GM12878 (cell line): ENCODE results near the gene PRX. TPM values are rescaled to one million over a fixed set of nuclear protein-coding genes. Genes with fewer than 3 reads are reported as not detected.

ENCODE experiments used
- BACH1 ChIP-seq: fragments of 450-650 bp; IDR thresholded peaks from 2 replicates; pipeline ENCODE4 v1.6.1; 2017; ENCODE audit warnings: mild to moderate bottlenecking, borderline replicate concordance
- BHLHE40 ChIP-seq, 2 experiments: fragments of 450-650 bp in 1 of 2; IDR thresholded peaks; 2 replicates each; pipeline ENCODE4 v1.6.1; 2011 to 2017; ENCODE audit warnings: low read depth in 2 of 2, borderline replicate concordance in 1 of 2, improper control_type of control experiment in 1 of 2, low read length in 1 of 2, mild to moderate bottlenecking in 1 of 2
- CHD2 ChIP-seq: IDR thresholded peaks from 2 replicates; pipeline ENCODE4 v1.6.1; 2011; ENCODE audit warnings: low read depth, low read length, improper control_type of control experiment, borderline replicate concordance
- FOXK2 ChIP-seq: fragments of 450-650 bp; IDR thresholded peaks from 2 replicates; pipeline ENCODE4 v1.6.1; 2017; ENCODE audit warnings: mild to moderate bottlenecking, moderate library complexity
- JUND ChIP-seq: IDR thresholded peaks from 2 replicates; pipeline ENCODE4 v1.6.1; 2012; ENCODE audit warnings: low read depth, mild to moderate bottlenecking, low read length, improper control_type of control experiment, moderate library complexity
- KLF5 ChIP-seq: fragments of 450-650 bp; IDR thresholded peaks from 2 replicates; pipeline ENCODE4 v1.6.1; 2014; ENCODE audit warnings: mild to moderate bottlenecking; ENCODE audit not compliant: partially characterized antibody
- MEF2B ChIP-seq: fragments of 450-650 bp; IDR thresholded peaks from 2 replicates; pipeline ENCODE4 v1.6.1; 2018; ENCODE audit warnings: mild to moderate bottlenecking, moderate library complexity; ENCODE audit not compliant: partially characterized antibody, poor library complexity, severe bottlenecking
- MTA3 ChIP-seq: IDR thresholded peaks from 2 replicates; pipeline ENCODE4 v1.6.1; 2012; ENCODE audit warnings: low read length, inconsistent platforms, borderline replicate concordance
- MYB ChIP-seq: fragments of 150-350 bp; IDR thresholded peaks from 2 replicates; pipeline ENCODE4 v1.6.1; 2014; ENCODE audit warnings: mild to moderate bottlenecking, low read depth, low read length, borderline replicate concordance
- MYC ChIP-seq: IDR thresholded peaks from 2 replicates; pipeline ENCODE4 v1.6.1; 2011; ENCODE audit warnings: mild to moderate bottlenecking, low read length, moderate library complexity, inconsistent platforms; ENCODE audit not compliant: insufficient read depth, insufficient replicate concordance, insufficient read length, severe bottlenecking
- NBN ChIP-seq: fragments of 450-650 bp; IDR thresholded peaks from 2 replicates; pipeline ENCODE4 v1.6.1; 2016
- NR2C1 ChIP-seq: fragments of 450-650 bp; IDR thresholded peaks from 2 replicates; pipeline ENCODE4 v1.6.1; 2017; ENCODE audit warnings: antibody characterized with exemption, mild to moderate bottlenecking, moderate library complexity
- NR2F1 ChIP-seq: fragments of 450-650 bp; conservative IDR thresholded peaks from 2 replicates; pipeline ENCODE4 v1.6.1; 2017; ENCODE audit warnings: mild to moderate bottlenecking
- PAX8 ChIP-seq: fragments of 450-650 bp; IDR thresholded peaks from 2 replicates; pipeline ENCODE4 v1.6.1; 2017; ENCODE audit warnings: mild to moderate bottlenecking, moderate library complexity
- SMAD5 ChIP-seq: IDR thresholded peaks from 2 replicates; pipeline ENCODE4 v1.6.1; 2016; ENCODE audit warnings: antibody characterized with exemption, low read depth
- SMARCA5 ChIP-seq: fragments of 450-650 bp; IDR thresholded peaks from 2 replicates; pipeline ENCODE4 v1.6.1; 2017; ENCODE audit warnings: mild to moderate bottlenecking
- SP1 ChIP-seq: IDR thresholded peaks from one replicate; pipeline ENCODE4 v1.6.1; 2011; ENCODE audit warnings: low read depth, low read length
- SREBF1 ChIP-seq: IDR thresholded peaks from 2 replicates; pipeline ENCODE4 v1.6.1; 2012; ENCODE audit warnings: mild to moderate bottlenecking, low read length
- STAT1 ChIP-seq: fragments of 450-650 bp; conservative IDR thresholded peaks from 2 replicates; pipeline ENCODE4 v1.6.1; 2014; ENCODE audit warnings: antibody characterized with exemption, mild to moderate bottlenecking
- STAT3 ChIP-seq: IDR thresholded peaks from 2 replicates; pipeline ENCODE4 v1.6.1; 2011; ENCODE audit warnings: low read depth, low read length, improper control_type of control experiment
- TARDBP ChIP-seq: IDR thresholded peaks from 2 replicates; pipeline ENCODE4 v1.6.1; 2016; ENCODE audit warnings: borderline replicate concordance
- polyA plus RNA-seq, 11 experiments: library from polyadenylated mRNA; depleted of rRNA in 4 of 11; unstranded in 6 of 11; stranded (reverse) in 5 of 11; fragments of >200 nt; fragmentation: Nextera tagmentation in 4 of 11; fragmentation: Illumina TruSeq in 1 of 11; extraction: Ambion mirVana in 4 of 11; extraction: Trizol in 1 of 11; gene quantifications; 1 replicate in 1 of 11; 2 replicates in 10 of 11; pipeline versions ENCODE4 v1.2.1 to v1.2.3, GENCODE V29; 2011 to 2016; ENCODE audit warnings: inconsistent platforms in 2 of 11, missing spikeins in 2 of 11, low read depth in 1 of 11
- total RNA-seq, 4 experiments: library from RNA; depleted of rRNA in 3 of 4; stranded (reverse); fragments of >200 nt in 3 of 4; fragmentation: Illumina TruSeq in 1 of 4; extraction: Trizol in 1 of 4; gene quantifications; 2 replicates each; pipeline versions ENCODE4 v1.2.1 to v1.2.3, GENCODE V29; 2013 to 2021
- TF ChIP-seq, protein P1 (sequence below): fragments of 450-650 bp; formaldehyde crosslinking; IDR thresholded peaks from 2 replicates; pipeline ENCODE4 v1.4.0; 2022; ENCODE audit warnings: mild to moderate bottlenecking, moderate library complexity
- TF ChIP-seq, protein P2 (sequence below): IDR thresholded peaks from 2 replicates; pipeline ENCODE4 v1.6.1; 2011; ENCODE audit warnings: borderline replicate concordance, low read depth, mild to moderate bottlenecking, moderate library complexity, mixed read lengths, low read length; ENCODE audit not compliant: insufficient read depth; ENCODE audit errors: extremely low read length
- TF ChIP-seq, protein P3 (sequence below): fragments of 450-650 bp; IDR thresholded peaks from 2 replicates; pipeline ENCODE4 v1.6.1; 2016; ENCODE audit warnings: mild to moderate bottlenecking
- TF ChIP-seq, protein P4 (sequence below): IDR thresholded peaks from 2 replicates; pipeline ENCODE4 v1.6.1; 2011; ENCODE audit warnings: borderline replicate concordance, low read depth, mild to moderate bottlenecking, moderate library complexity, low read length; ENCODE audit not compliant: insufficient read depth, poor library complexity, severe bottlenecking
- TF ChIP-seq, protein P5 (sequence below): IDR thresholded peaks from 2 replicates; pipeline ENCODE4 v1.6.1; 2011; ENCODE audit warnings: low read depth, mild to moderate bottlenecking, low read length, moderate library complexity, borderline replicate concordance; ENCODE audit errors: extremely low read depth

PRX gene
- total and polyA plus RNA-seq, 10 of the 15 experiments (the other 5 are each of a cell fraction or from before 2014, with no cell fraction given) = 0.02 to 1.4 (median 0.54) TPM; not detected in 1

DNA sequence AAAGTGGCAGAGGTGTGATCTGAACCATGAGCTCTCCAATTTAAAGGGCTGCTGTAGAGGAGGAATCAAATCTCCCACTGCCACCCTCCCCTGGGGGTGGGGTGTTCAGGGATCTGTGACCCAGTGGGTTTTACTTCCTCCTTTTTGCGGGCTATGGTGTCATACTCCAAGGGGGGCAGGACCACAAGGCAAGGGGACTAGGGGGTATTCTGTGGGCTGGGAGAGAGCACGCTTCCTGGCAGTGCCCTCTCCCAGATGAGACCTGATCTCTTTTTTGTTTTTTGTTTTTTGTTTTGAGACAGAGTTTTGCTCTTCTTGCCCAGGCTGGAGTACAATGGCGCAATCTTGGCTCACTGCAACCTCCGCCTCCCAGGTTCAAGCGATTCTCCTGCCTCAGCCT, 54.4 kb downstream of the PRX start (continued):
- TF ChIP-seq, protein P1, sequence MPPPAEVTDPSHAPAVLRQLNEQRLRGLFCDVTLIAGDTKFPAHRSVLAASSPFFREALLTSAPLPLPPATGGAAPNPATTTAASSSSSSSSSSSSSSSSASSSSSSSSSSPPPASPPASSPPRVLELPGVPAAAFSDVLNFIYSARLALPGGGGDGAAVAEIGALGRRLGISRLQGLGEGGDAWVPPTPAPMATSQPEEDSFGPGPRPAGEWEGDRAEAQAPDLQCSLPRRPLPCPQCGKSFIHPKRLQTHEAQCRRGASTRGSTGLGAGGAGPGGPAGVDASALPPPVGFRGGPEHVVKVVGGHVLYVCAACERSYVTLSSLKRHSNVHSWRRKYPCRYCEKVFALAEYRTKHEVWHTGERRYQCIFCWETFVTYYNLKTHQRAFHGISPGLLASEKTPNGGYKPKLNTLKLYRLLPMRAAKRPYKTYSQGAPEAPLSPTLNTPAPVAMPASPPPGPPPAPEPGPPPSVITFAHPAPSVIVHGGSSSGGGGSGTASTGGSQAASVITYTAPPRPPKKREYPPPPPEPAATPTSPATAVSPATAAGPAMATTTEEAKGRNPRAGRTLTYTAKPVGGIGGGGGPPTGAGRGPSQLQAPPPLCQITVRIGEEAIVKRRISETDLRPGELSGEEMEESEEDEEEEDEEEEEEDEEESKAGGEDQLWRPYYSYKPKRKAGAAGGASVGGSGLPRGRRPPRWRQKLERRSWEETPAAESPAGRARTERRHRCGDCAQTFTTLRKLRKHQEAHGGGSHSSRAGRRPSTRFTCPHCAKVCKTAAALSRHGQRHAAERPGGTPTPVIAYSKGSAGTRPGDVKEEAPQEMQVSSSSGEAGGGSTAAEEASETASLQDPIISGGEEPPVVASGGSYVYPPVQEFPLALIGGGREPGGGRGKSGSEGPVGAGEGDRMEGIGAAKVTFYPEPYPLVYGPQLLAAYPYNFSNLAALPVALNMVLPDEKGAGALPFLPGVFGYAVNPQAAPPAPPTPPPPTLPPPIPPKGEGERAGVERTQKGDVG = no peak
- TF ChIP-seq MYC (no peak), TARDBP (no peak), BACH1 (0 out of 2 replicates have a peak, but pooled peaks have one; percentile 59), BHLHE40 (IDR thresholded peaks at IDR 0.05; ENCODE audit: borderline replicate concordance in 1 of 2, low read depth in 2 of 2, low read length in 1 of 2) (peak; percentile 25 to 71; a peak in 2 of 4 replicates), SP1 (peak; percentile 48), MEF2B (peak; percentile 76), MTA3 (peak; percentile 72; the same call in 1 of the 2 replicates), SREBF1 (no peak), JUND (no peak), NBN (peak; percentile 85), STAT1 (no peak), SMARCA5 (no peak), MYB (no peak), NR2F1 (peak; percentile 86), CHD2 (no peak), PAX8 (no peak), STAT3 (no peak), KLF5 (no peak), NR2C1 (no peak), FOXK2 (peak; percentile 79), SMAD5 (no peak)
- TF ChIP-seq, protein P2, sequence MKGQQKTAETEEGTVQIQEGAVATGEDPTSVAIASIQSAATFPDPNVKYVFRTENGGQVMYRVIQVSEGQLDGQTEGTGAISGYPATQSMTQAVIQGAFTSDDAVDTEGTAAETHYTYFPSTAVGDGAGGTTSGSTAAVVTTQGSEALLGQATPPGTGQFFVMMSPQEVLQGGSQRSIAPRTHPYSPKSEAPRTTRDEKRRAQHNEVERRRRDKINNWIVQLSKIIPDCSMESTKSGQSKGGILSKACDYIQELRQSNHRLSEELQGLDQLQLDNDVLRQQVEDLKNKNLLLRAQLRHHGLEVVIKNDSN = no peak
- TF ChIP-seq, protein P3, sequence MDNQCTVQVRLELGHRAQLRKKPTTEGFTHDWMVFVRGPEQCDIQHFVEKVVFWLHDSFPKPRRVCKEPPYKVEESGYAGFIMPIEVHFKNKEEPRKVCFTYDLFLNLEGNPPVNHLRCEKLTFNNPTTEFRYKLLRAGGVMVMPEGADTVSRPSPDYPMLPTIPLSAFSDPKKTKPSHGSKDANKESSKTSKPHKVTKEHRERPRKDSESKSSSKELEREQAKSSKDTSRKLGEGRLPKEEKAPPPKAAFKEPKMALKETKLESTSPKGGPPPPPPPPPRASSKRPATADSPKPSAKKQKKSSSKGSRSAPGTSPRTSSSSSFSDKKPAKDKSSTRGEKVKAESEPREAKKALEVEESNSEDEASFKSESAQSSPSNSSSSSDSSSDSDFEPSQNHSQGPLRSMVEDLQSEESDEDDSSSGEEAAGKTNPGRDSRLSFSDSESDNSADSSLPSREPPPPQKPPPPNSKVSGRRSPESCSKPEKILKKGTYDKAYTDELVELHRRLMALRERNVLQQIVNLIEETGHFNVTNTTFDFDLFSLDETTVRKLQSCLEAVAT = peak; percentile 81
- TF ChIP-seq, protein P4, sequence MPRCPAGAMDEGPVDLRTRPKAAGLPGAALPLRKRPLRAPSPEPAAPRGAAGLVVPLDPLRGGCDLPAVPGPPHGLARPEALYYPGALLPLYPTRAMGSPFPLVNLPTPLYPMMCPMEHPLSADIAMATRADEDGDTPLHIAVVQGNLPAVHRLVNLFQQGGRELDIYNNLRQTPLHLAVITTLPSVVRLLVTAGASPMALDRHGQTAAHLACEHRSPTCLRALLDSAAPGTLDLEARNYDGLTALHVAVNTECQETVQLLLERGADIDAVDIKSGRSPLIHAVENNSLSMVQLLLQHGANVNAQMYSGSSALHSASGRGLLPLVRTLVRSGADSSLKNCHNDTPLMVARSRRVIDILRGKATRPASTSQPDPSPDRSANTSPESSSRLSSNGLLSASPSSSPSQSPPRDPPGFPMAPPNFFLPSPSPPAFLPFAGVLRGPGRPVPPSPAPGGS = peak; percentile 71
- TF ChIP-seq, protein P5, sequence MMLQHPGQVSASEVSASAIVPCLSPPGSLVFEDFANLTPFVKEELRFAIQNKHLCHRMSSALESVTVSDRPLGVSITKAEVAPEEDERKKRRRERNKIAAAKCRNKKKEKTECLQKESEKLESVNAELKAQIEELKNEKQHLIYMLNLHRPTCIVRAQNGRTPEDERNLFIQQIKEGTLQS = no peak
